ENCODE measurements around the gene UROS. TPM values are rescaled to one million over a fixed set of nuclear protein-coding genes. Genes with fewer than 3 reads are reported as not detected.

The UROS gene
- total RNA-seq, 1 experiment from 2014 or later = 48.7 TPM

GRCh38 chr10:125849448-125849847 lies 26.4 kb upstream of the UROS start:
- ATAC-seq (no peak), DNase-seq (ENCODE audit: low spot score) (no peak)
- peaks cover 44% of the 10 kb centered on the region for H3K36me3 Mint-ChIP-seq
- H3K27me3 Mint-ChIP-seq (ENCODE audit: low read depth) = no peaks in the 10 kb centered on the region
- H3K4me3 Mint-ChIP-seq = no peak overlapping the region
- H3K4me1 Mint-ChIP-seq = no peaks in the 10 kb centered on the region
- ChIA-PET CTCF (no interaction called here), POLR2A (no interaction called here)
- H3K27ac Mint-ChIP-seq = no peak overlapping the region
- 0 out of 2 replicates have a peak, but pooled peaks cover 3% of the 10 kb centered on the region for H3K9me3 Mint-ChIP-seq
- TF ChIP-seq CBFB (CRISPR knock-in tag; IDR thresholded peaks at IDR 0.05; ENCODE audit: low read depth) (no peak), HMGA2 (CRISPR knock-in tag; IDR thresholded peaks at IDR 0.05) (no peak), JUN (CRISPR knock-in tag; IDR thresholded peaks at IDR 0.05) (no peak), ZBTB43 (CRISPR knock-in tag; IDR thresholded peaks at IDR 0.05) (no peak), MLX (CRISPR knock-in tag; IDR thresholded peaks at IDR 0.05) (no peak), ZNF396 (CRISPR knock-in tag; IDR thresholded peaks at IDR 0.05; ENCODE audit: borderline replicate concordance) (no peak), ZNF317 (CRISPR knock-in tag; IDR thresholded peaks at IDR 0.05; ENCODE audit: borderline replicate concordance, low read depth) (no peak), MYBL2 (CRISPR knock-in tag; IDR thresholded peaks at IDR 0.05) (no peak), ZNF219 (CRISPR knock-in tag; IDR thresholded peaks at IDR 0.05; ENCODE audit: borderline replicate concordance) (no peak)
- TF ChIP-seq, protein P1, sequence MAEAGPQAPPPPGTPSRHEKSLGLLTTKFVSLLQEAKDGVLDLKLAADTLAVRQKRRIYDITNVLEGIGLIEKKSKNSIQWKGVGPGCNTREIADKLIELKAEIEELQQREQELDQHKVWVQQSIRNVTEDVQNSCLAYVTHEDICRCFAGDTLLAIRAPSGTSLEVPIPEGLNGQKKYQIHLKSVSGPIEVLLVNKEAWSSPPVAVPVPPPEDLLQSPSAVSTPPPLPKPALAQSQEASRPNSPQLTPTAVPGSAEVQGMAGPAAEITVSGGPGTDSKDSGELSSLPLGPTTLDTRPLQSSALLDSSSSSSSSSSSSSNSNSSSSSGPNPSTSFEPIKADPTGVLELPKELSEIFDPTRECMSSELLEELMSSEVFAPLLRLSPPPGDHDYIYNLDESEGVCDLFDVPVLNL (CRISPR knock-in tag; IDR thresholded peaks at IDR 0.05; ENCODE audit: borderline replicate concordance, low read depth) = no peak
- TF ChIP-seq, protein P2, sequence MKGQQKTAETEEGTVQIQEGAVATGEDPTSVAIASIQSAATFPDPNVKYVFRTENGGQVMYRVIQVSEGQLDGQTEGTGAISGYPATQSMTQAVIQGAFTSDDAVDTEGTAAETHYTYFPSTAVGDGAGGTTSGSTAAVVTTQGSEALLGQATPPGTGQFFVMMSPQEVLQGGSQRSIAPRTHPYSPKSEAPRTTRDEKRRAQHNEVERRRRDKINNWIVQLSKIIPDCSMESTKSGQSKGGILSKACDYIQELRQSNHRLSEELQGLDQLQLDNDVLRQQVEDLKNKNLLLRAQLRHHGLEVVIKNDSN (CRISPR knock-in tag; IDR thresholded peaks at IDR 0.05) = no peak

GRCh38 chr10:125848857-125849256 lies 25.8 kb upstream of the UROS start:
- no peak for TF ChIP-seq ZNF317 (CRISPR knock-in tag; IDR thresholded peaks at IDR 0.05; ENCODE audit: borderline replicate concordance, low read depth)
- no peak for TF ChIP-seq AR (CRISPR knock-in tag; IDR thresholded peaks at IDR 0.05)
- TF ChIP-seq, protein P3, sequence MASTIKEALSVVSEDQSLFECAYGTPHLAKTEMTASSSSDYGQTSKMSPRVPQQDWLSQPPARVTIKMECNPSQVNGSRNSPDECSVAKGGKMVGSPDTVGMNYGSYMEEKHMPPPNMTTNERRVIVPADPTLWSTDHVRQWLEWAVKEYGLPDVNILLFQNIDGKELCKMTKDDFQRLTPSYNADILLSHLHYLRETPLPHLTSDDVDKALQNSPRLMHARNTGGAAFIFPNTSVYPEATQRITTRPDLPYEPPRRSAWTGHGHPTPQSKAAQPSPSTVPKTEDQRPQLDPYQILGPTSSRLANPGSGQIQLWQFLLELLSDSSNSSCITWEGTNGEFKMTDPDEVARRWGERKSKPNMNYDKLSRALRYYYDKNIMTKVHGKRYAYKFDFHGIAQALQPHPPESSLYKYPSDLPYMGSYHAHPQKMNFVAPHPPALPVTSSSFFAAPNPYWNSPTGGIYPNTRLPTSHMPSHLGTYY (CRISPR knock-in tag; IDR thresholded peaks at IDR 0.05) = no peak
- no peak for TF ChIP-seq RELA (CRISPR knock-in tag; IDR thresholded peaks at IDR 0.05; ENCODE audit: borderline replicate concordance)
- TF ChIP-seq ZNF396 (CRISPR knock-in tag; IDR thresholded peaks at IDR 0.05; ENCODE audit: borderline replicate concordance) = no peak
- TF ChIP-seq NR3C1 (CRISPR knock-in tag; conservative IDR thresholded peaks at IDR 0.05; ENCODE audit: low read depth) = no peak
- TF ChIP-seq, protein P1 (CRISPR knock-in tag; IDR thresholded peaks at IDR 0.05; ENCODE audit: borderline replicate concordance, low read depth) = no peak
- TF ChIP-seq GTF2I (CRISPR knock-in tag; conservative IDR thresholded peaks at IDR 0.05) = no peak
- no peak overlapping the region for H3K27ac Mint-ChIP-seq
- peaks cover 44% of the 10 kb centered on the region for H3K36me3 Mint-ChIP-seq
- ChIA-PET POLR2A (no interaction called here), CTCF (no interaction called here)
- H3K4me3 Mint-ChIP-seq = no peak overlapping the region
- H3K9me3 Mint-ChIP-seq = 0 out of 2 replicates have a peak, but pooled peaks cover 3% of the 10 kb centered on the region
- H3K27me3 Mint-ChIP-seq (ENCODE audit: low read depth) = no peaks in the 10 kb centered on the region
- DNase-seq (ENCODE audit: low spot score) = no peak
- no peak for ATAC-seq
- H3K4me1 Mint-ChIP-seq = no peaks in the 10 kb centered on the region

Data from WTC11 (cell line).